Epidermal melanocyte (primary cell): Measurements from ENCODE around the gene CYBRD1.
A peak's percentile ranks its signal among the peaks of the same experiment; 100 is the strongest.
"Not testable (repeated sequence)": the region's sequence is repeated elsewhere in the genome, so short reads cannot be mapped to it uniquely, and the experiment has no call there.

Source experiments
- DNase-seq: peaks from one replicate; pipeline ENCODE4 v3.0.0; 2011; ENCODE audit warnings: low spot score; ENCODE audit not compliant: insufficient read length

CYBRD1 gene

GRCh38 chr2:171515672-171516298 is 6.5 kb upstream of the CYBRD1 start:
- DNase-seq = no peak

- no peak for DNase-seq
Observed at GRCh38 chr2:171516793-171517192, 5.5 kb upstream of the CYBRD1 start.

GRCh38 chr2:171520471-171520870 is 1.8 kb upstream of the CYBRD1 start:
- no peak for DNase-seq

- DNase-seq = no peak
Observed at GRCh38 chr2:171521361-171522051, 768 bp upstream of the CYBRD1 start.

- DNase-seq = no peak
Observed at GRCh38 chr2:171522788-171523087, 464 bp downstream of the CYBRD1 start.

GRCh38 chr2:171523088-171524017 is 1.1 kb downstream of the CYBRD1 start:
- DNase-seq = peak; percentile 38

- DNase-seq = no peak
Observed at GRCh38 chr2:171524018-171524401, 1.7 kb downstream of the CYBRD1 start.

- DNase-seq = no peak
Observed at GRCh38 chr2:171529914-171530313, 7.6 kb downstream of the CYBRD1 start.

GRCh38 chr2:171530378-171530777 is 8.1 kb downstream of the CYBRD1 start:
- no peak for DNase-seq

GRCh38 chr2:171530859-171531258 is 8.6 kb downstream of the CYBRD1 start:
- not testable (repeated sequence) for DNase-seq

GRCh38 chr2:171531291-171531690 is 9.0 kb downstream of the CYBRD1 start:
- DNase-seq = no peak

- DNase-seq = no peak
Observed at GRCh38 chr2:171531836-171532450, 9.7 kb downstream of the CYBRD1 start.

- DNase-seq = no peak
Observed at GRCh38 chr2:171533331-171533730, 11.1 kb downstream of the CYBRD1 start.

- DNase-seq = not testable (repeated sequence)
Observed at GRCh38 chr2:171535528-171535927, 13.3 kb downstream of the CYBRD1 start.

GRCh38 chr2:171540437-171540836 is 18.2 kb downstream of the CYBRD1 start:
- no peak for DNase-seq

- DNase-seq = no peak
Observed at GRCh38 chr2:171541202-171541887, 19.1 kb downstream of the CYBRD1 start.

GRCh38 chr2:171545086-171545485 is 22.8 kb downstream of the CYBRD1 start:
- no peak for DNase-seq

GRCh38 chr2:171547256-171547655 is 25.0 kb downstream of the CYBRD1 start:
- DNase-seq = no peak

- DNase-seq = no peak
Observed at GRCh38 chr2:171547720-171548119, 25.4 kb downstream of the CYBRD1 start.

GRCh38 chr2:171550613-171551012 is 28.3 kb downstream of the CYBRD1 start:
- DNase-seq = no peak

GRCh38 chr2:171551836-171552235 is 29.6 kb downstream of the CYBRD1 start:
- DNase-seq = no peak
